NCI-H2196 treated with DMSO at 0.1 percent for 48 hours (cell line): ENCODE results near the gene NR3C1.
A peak's percentile ranks its signal among the peaks of the same experiment; 100 is the strongest.

ENCODE experiments used
- DNase-seq: peaks from one replicate; lab custom pipeline; 2025; ENCODE audit not compliant: unreplicated experiment; lab: John Stamatoyannopoulos, UW

NR3C1 gene

DNA sequence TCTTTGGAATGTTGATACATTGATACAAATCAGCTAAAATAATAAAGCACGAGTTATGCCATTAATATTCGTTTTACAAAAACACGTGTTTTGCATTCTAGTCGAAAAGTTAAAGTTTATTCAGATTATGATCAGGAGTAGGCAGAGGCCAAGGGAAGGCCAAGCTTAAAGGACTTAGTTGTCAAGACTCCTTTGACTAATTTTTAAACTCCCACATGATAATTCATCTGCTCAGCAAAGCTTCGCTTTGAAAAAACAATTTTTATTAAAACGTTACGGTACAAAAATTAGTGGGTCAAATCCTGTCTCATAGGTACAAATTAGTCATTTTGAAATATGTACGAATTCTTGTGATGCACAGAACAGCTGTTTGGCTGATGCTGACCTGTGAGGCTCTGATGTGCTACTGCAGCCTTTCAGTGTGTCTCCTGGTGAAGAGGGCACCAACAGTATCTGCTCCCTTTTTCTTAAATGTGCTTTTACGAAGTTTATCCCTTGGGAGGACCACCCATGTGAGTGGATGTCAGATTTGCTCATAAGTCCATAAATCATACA lies 23.0 kb upstream of the NR3C1 start:
- DNase-seq: no peak

DNA sequence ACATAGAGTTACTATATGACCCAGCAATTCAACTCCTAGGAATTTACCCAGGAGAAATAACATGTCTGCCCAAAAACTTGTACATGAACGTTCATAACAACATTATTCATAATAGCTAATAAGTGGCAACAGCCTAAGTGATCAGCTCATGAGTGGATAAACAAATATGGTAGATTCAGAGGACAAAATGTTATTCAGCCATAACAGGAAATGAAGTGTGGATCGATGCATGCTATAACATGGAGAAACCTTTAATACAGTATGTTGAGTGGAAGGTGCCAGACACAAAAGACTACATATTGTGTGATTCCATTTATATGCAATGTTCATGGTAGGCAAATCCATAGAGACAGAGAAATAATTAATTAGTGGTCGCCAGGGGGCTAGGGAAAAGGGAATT lies 22.3 kb upstream of the NR3C1 start:
- no peak for DNase-seq

DNA sequence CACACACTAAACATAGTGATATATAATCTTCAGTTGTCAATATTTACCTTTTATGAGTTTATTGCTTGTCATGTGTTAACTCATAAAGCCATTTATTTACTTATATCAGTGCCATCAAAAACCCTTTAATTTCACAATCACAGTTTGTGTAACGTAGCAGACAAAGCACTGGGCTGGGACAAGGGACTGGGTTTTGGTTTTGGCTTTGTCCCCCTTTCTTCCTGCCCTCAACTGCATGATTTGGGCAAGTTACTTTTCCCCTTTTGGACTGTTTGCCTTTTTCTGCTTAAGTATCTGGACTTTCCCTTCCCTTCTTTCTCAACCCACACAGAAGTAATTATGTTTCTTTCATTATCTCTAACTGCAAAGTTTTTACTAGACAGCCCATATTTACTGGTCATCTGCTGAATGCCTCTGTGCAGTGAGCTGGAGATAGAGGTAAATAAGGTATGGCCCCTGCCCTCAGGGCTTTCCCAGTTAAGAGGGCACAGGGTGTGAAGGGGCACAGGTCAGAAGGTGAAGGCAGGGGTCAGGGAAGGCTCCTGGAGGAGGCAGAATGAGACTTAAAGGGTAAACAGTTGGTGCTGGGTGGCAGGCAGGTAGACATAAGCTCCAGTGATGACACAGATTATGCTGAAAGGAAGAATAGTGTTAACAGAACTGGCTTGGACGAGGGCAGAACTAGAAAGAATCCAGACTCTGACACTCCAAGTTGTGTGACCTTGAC lies 14.8 kb upstream of the NR3C1 start:
- DNase-seq: no peak

DNA sequence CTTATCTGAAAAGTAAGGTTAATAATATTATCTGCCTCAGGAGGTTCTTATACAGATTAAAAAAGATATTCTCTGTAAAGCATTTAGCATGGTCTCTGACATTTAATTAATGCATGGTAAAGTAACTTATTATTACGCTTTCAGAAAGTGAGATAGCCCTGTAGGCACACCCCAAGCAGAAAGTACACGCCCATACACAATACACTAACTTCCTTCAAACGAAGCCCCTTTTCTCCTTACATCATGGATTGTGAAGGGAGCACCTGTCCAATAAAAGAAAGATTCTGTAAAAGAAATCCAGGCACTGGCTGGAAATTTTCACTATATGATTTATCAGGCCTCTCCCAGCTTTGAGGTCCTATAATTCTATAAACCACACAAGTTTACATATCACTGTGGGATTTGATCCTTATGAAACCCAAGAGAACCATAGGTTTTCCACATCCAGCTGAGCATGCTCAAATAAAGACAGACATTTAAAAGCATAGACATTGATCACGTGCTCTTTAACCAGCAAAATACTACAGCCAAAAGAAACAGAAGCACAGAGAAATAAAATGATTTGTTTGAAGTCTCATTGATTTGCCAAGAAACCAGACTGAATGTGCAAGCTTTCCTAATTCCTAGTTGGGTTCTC lies 14.1 kb upstream of the NR3C1 start:
- no peak for DNase-seq

DNA sequence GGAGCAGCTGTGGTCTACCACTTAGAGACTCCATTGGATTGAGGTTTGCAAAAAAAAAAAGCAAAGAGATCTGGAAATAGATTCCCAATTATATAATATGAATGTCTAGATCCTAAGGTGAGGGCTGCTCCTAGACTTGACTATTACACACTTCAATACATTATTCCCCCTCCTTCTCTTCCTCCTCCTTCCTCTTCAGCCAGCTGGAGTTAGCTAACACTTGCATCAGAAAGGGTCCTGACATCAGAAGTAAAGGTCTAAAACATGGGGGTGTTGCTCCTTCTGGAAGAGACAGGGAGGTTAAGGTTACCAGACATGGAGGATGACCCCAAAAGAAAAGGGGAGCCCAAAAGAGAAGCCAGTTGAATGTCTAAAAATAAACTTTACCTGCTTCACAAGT lies 12.9 kb upstream of the NR3C1 start:
- no peak for DNase-seq

DNA sequence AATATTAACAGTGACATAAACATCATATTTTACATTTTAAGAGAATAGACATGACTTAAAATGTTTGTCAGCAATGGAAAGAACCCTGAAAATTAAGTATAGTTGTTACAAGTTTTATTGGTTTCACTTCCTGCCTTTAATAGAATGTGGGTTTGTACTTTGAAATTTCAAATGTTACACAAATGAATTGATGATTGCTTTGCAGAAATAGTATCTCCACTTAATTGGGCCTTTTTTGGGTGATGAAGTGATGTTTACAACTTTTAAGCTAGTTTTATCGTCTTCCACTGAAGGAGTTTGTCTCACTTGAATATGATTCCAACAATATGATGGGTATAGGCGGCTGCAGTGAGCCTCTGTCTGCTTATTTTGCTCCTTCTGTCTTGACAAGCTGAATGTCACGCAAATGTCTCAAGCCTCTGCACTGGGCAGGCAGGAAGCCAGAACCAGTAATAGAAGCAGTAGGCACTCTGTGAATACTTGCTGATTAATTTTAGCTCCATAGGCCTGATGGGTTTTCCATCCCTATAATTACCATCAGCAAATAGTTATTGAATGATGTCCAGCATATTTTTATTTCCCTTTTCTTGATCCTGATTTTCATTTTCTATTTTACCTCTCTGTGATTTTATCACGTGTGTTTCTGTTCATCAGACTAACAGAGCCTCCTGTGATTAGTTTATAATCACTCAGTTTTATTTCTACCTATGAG lies 10.6 kb upstream of the NR3C1 start:
- no peak for DNase-seq

DNA sequence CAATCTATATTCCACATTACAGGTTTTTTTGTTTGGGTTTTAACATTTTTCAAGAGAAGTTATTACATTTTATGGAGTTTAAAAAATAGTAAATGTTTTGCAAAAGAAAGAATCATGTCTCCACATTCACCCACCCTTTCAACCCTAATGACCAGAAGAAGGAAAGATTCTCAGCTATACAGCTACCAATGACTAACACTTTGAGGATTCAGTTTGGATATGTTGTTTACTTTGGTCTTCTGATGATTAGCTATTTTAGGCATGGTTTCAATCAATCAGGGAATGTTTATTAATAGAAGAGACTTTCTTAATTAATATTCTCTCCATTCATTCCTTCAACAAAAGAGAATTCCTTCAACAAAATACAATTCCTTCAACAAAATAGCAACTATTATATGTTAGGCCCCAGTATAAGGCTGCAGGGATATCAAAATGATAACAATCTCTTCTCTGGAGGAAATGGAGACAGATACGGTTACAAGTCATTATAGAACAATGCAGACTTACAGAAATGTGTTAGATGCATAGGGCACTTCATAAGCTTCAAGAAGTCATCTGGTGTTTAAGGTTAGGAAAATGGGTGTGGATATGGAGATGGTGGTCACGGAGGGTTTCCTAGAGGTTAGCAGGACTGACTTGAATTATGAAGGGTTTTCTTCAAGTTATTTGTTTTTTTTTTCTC lies 9.3 kb upstream of the NR3C1 start:
- no peak for DNase-seq

DNA sequence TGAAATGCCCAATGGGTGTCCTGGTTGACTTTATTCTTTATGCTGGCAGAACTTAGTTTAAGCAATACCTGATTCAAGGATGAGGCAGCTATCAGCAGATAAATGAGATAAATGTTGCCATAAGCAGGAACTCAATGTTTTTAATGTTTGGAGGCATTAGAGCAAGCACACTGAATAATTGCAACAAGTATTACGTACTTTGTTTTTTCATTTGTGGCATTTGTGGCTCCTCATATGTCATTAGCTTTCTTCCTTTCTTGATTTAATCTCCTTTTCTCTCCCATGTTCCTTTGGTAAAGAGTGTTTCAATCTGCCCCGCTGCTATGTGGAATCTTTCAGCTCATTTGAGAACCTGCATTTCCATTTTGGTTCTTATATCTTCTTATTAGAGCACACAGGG lies 6.4 kb upstream of the NR3C1 start:
- DNase-seq: no peak

DNA sequence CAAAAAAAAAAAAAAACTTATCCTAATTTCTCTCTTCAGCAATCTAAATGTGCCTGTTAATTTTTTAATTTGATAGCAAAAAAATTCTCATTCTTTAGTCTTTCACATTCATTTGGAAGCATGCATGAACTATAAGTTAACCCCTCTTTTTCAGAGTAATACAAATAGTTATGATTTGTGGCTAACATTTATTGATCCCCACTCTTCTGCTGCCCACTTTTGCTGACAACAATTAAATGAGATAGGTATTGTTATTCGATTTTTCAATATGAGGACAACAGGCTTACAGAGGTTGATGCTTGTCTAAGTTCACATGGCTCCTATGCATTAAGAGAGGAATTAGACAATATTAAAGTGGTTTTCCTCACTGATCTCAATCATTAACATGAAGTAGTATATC lies 2.9 kb upstream of the NR3C1 start:
- no peak for DNase-seq

DNA sequence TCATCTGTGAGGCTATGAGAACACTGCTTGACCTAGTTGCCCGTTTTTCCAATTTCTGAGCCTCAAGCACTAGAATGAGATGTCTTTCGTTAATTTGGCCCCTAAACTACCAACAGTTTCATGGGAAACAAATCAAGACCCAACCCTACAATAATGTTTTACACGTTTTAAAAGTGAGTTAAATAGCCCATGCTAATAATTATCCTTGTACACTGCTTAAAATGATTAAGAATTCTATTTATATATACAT lies 2.3 kb upstream of the NR3C1 start:
- no peak for DNase-seq

DNA sequence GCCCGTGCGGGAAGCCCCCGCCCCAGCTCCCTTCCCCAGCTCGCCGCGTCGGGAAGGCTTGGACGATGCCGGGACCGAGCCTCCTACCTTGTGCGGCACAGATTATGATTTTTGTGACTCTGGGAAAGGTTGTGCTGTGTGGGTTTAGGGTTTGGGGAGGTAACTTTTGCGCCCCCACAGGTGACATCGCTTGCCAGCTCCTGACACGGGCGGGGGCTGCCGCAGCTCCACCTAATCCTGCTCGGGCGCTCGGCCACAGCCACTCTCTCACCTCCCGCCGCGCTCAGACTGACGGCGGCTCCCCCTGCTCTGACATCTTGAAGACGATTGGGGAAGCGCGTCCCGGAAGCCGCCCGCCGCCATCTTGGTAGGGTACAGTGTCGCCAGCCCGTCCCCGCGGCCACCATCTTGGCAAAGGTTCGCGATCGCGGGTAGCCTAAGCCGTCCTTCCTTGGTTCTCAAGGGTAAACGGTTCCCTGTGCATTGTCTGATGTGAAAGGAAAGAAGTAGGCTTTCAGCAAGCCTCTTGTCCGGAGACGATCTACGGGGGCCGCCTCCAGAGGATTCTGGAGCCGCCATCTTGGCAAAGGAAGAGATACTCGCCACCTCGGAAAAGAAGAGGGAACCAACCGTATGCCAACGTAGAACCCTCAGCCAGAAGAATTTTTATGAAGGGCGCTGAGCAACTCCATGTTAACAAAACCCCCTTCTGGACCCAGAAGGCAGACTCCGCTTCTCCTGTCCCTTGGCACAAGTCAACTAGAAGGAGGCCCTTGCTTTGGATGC lies 1.8 kb upstream of the NR3C1 start:
- DNase-seq: peak; percentile 80

DNA sequence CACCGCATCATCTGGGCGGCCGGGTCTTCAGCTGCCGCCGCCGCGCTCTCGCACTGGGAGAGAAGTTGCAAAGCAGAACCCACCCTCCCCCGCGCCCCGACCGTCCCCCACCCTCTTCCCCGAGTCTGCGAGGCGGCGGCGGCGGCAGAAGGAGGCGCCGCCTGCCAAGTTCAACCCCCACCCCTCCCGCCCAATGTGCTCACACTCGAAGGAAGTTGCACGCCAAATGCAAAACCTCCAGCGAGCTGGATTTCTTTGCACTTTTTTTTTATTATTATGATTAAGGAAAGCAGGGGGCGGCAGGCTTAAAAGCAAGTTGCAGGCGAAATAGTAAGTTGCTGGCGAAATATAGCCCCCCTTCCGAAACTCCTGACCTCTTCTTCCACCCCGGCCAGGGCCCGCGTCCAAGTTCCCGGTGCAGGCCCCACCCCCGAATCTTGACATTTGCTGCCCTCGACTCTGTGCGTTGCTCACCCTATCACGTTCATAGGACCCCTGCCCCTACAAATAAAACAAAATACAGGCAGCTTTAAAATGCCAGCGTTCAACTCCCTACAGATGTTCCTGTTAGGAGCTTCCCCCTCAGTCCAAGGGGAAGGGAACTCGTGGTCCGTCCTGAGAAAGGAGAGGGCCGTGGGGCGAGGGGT lies 1.1 kb upstream of the NR3C1 start:
- peak; percentile 84 for DNase-seq

DNA sequence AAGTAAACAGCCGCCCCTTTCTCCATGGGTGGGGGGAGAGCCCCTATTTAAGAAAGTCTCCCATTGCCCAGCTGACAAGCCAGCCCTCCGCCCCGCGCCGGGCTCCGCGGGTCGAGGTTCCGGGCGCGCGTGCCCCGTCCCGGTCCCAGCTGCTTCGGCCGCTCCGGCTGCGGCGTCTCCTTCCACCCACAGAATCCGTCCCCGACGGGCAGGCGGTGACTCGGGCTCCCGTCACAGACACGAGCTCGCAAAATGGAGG lies 223 bp downstream of the NR3C1 start:
- no peak for DNase-seq

DNA sequence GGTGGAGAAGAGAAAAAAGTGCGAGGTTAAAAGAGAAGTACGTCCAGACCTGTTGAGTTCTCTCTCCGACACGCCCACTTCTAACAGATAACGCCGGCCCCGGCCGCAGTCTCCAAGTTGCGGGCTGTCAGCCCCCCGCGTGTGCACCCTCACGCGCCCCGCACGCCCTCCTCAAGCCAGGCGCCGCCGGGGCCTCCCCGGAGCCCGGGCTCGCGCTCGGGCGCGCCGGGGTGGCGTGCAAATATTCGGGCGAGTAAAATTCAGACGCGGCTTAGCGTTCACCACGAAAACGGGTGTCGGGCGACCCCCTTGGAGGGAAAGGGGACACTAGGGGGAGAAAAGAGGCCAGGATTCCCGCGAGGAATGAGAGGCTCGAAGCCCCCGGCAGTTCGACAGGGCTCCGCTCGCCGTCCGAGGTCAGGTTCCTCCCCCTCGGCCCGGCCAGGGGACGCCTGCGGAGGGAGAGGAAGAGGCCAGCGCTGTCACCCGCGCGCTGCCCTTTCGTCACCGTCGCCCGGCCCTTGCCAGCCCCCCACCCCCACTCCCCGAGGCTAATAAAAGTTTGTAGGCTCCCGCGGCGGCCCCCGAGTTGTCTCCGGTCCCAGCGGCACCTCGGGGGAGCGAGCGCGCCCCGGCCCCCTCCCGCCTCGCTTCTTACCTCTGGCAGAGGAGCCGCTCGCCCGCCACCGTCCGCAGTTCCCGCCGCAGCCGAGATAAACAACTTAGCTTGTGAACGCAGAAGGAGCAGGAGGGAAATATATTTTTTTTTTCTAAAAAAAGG lies 743 bp downstream of the NR3C1 start:
- DNase-seq: no peak

DNA sequence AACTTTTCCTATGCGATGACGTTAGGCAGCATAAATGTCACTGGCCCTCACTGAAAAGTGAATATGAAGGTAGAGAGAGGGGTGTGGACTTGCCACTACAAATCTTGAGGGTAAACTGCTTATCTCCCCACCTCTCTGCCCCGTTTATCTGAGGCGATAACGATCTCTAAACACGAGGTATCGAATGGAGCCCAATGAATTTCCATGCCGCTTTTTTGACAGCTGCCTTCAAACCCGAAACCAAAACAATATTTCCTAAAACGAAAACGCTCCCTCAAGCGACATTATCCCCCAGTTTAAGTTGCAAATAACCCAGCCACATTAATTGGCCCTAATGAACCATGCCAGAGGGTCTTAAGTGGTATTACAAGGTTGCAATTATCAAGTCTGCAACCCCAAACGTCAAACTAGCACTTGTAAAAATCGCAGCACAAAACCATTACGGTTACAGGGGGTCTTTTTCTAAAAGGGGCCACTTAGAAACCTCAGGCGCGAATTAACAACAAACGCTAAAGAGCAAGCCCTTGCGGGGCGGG lies 1.4 kb downstream of the NR3C1 start:
- DNase-seq: no peak

DNA sequence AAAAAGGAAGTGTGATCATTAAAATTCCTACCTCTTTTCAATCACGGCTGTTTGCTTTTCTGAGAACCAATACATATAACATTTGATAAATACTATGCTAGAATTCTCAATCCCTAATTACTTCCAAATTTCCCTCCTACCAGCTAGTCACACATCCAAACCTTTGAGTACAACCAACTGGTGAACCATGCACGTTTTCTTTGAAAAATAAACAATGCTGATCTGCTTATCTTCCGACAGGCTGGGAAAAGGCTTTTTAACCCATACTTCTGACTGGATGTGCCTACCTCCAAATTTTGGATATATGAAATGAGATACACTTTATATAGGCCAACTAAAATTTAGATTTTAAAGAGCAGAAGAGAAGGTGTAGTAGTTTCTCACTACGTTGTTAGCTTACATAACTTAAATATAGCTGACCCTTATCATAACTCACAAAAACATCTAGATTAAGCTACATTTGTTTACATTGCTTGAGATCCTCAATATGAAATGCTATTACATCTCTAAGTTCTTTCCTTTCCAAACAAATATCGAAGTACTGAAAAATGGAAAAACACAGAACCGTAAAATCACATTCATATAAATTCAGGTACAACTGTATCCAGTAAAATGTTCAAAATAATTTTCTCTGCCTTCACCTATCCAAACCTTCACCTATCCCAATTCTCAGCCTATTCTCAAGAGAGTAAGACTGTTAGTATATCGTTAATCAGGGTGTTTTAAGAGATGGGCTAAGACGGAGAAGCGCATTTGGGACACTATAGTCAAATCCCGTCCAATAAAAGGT lies 2.1 kb downstream of the NR3C1 start:
- DNase-seq: no peak

DNA sequence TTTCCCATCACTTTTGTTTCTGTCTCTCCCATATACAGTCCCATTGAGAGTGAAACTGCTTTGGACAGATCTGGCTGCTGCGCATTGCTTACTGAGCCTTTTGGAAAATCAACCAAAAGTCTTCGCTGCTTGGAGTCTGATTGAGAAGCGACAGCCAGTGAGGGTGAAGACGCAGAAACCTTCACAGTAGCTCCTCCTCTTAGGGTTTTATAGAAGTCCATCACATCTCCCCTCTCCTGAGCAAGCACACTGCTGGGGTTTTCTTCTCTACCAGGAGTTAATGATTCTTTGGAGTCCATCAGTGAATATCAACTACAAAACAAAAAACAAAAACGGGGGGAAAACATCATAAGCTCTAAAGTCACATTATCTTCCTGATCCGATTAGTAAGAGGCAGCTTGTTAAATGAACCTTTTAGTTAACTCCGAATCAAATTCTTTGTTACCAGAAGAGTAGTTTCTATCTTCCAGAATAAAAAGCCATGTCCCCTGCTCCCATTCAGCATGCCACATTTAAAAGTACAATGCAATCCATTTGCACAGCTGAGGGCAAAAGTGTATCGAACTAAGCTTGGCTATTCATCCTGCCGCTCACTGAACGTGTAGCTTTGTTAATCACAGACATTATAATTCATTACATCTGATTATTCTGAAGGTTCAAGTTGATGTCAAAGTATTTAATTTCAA lies 2.8 kb downstream of the NR3C1 start:
- DNase-seq: no peak
